B cell (primary cell): Measurements from ENCODE around the gene E2F2. TPM values are rescaled to one million over a fixed set of nuclear protein-coding genes. Genes with fewer than 3 reads are reported as not detected.

Experiments
- ATAC-seq: fragments of 200-7000 bp; cut with Tn5 transposase; one replicate; pipeline ENCODE4 v1.10.0; 2021; ENCODE audit warnings: low read depth, mild to moderate bottlenecking, moderate number of reproducible peaks, moderate library complexity
- CTCF ChIA-PET: fragments of 350-600 bp; sonication (Branson Sonifier 250); formaldehyde crosslinking; loops from one replicate; lab custom pipeline; 2021; ENCODE audit warnings: antibody characterized with exemption, inconsistent platforms; lab: Charles Lee
- POLR2A ChIA-PET: fragments of 350-600 bp; sonication (Branson Sonifier 250); formaldehyde crosslinking; loops from one replicate; lab custom pipeline; 2021; ENCODE audit warnings: antibody characterized with exemption; lab: Charles Lee
- DNase-seq: peaks from one replicate; pipeline ENCODE4 v3.0.0; 2013
- H2AFZ ChIP-seq: 2 replicates; pipeline ENCODE4 v1.6.1; 2012; ENCODE audit warnings: mild to moderate bottlenecking, low read depth, low read length; ENCODE audit not compliant: insufficient read depth, poor library complexity, severe bottlenecking
- H3K27ac ChIP-seq, 2 donors: 1 replicate in 1 of 2; 2 replicates in 1 of 2; pipeline ENCODE4 v1.5.1; 2012 to 2013; ENCODE audit warnings: low read length in 2 of 2, mild to moderate bottlenecking in 2 of 2, moderate library complexity in 1 of 2
- H3K27me3 ChIP-seq, 4 experiments: fragments of 200-600 bp in 1 of 4; sonication (generic) in 1 of 4; replicated peaks in 1 of 4; 1 replicate in 2 of 4; 2 replicates in 2 of 4; pipeline versions ENCODE4 v1.6.1 to v1.7.0; 2013 to 2016; ENCODE audit warnings: low read length in 3 of 4, mild to moderate bottlenecking in 2 of 4, mixed read lengths in 1 of 4, moderate library complexity in 1 of 4; ENCODE audit not compliant: insufficient read depth in 4 of 4, control insufficient read depth in 3 of 4; ENCODE audit errors: control extremely low read depth in 1 of 4
- H3K36me3 ChIP-seq, 2 experiments: replicated peaks in 1 of 2; 1 replicate in 1 of 2; 2 replicates in 1 of 2; pipeline versions ENCODE4 v1.6.1 to v1.7.1; 2013; ENCODE audit warnings: low read length in 1 of 2; ENCODE audit not compliant: insufficient read depth in 2 of 2, control insufficient read depth in 1 of 2; ENCODE audit errors: control extremely low read depth in 1 of 2, extremely low read depth in 1 of 2
- H3K4me1 ChIP-seq, 2 donors: fragments of 200-600 bp in 1 of 2; sonication (generic) in 1 of 2; 1 replicate in 1 of 2; 2 replicates in 1 of 2; pipeline versions ENCODE4 v1.5.1 to v1.6.1; 2013 to 2017; ENCODE audit warnings: low read length in 2 of 2; ENCODE audit not compliant: control insufficient read depth in 2 of 2, insufficient read depth in 2 of 2
- H3K4me2 ChIP-seq: replicated peaks from 2 replicates; pipeline ENCODE3; 2012; ENCODE audit warnings: mild to moderate bottlenecking, low read depth, low read length; ENCODE audit not compliant: poor library complexity, severe bottlenecking
- H3K4me3 ChIP-seq, 5 experiments: fragments of 200-600 bp in 1 of 5; sonication (generic) in 1 of 5; 1 replicate in 3 of 5; 2 replicates in 2 of 5; pipeline versions ENCODE4 v1.5.1 to v1.7.0; 2011 to 2016; ENCODE audit warnings: low read length in 4 of 5, mild to moderate bottlenecking in 4 of 5, low read depth in 2 of 5, control low read depth in 1 of 5, moderate library complexity in 1 of 5; ENCODE audit not compliant: insufficient read depth in 1 of 5; ENCODE audit errors: control extremely low read depth in 1 of 5, extremely low read depth in 1 of 5
- H3K79me2 ChIP-seq: fragments of 200-600 bp; sonication (generic); one replicate; pipeline ENCODE4 v1.6.0; 2016; ENCODE audit warnings: low read length; ENCODE audit not compliant: control insufficient read depth, insufficient read depth
- H3K9ac ChIP-seq: fragments of 200-600 bp; sonication (generic); 2 replicates; pipeline ENCODE4 v1.6.1; 2017; ENCODE audit warnings: mild to moderate bottlenecking, low read length, moderate library complexity
- H3K9me3 ChIP-seq, 3 donors: one replicate each; pipeline versions ENCODE4 v1.6.1 to v1.7.1; 2013; ENCODE audit warnings: low read length in 2 of 3; ENCODE audit not compliant: control insufficient read depth in 2 of 3, insufficient read depth in 1 of 3; ENCODE audit errors: control extremely low read depth in 1 of 3
- H4K20me1 ChIP-seq: 2 replicates; pipeline ENCODE4 v1.6.0; 2012; ENCODE audit warnings: mild to moderate bottlenecking, low read length; ENCODE audit not compliant: insufficient read depth, control insufficient read depth, poor library complexity, severe bottlenecking
- H3K27ac Mint-ChIP-seq: one replicate; pipeline ENCODE4 v1.8.0; 2021; ENCODE audit warnings: mixed read lengths
- H3K27me3 Mint-ChIP-seq: one replicate; pipeline ENCODE4 v1.8.0; 2021; ENCODE audit warnings: mixed read lengths
- H3K4me1 Mint-ChIP-seq: one replicate; pipeline ENCODE4 v1.8.0; 2021; ENCODE audit warnings: mixed read lengths
- H3K4me3 Mint-ChIP-seq: one replicate; pipeline ENCODE4 v1.8.0; 2021; ENCODE audit warnings: mixed read lengths
- H3K9me3 Mint-ChIP-seq: one replicate; pipeline ENCODE4 v1.8.0; 2022; ENCODE audit warnings: mixed read lengths; ENCODE audit not compliant: insufficient read depth
- CTCF ChIP-seq: fragments of 200-600 bp; IDR thresholded peaks from one replicate; pipeline ENCODE4 v1.8.0; 2022; ENCODE audit warnings: antibody characterized with exemption, mild to moderate bottlenecking
- EZH2 ChIP-seq: IDR thresholded peaks from 2 replicates; pipeline ENCODE4 v1.6.1; 2012; ENCODE audit warnings: borderline replicate concordance, low read depth, mild to moderate bottlenecking, moderate library complexity, low read length; ENCODE audit not compliant: insufficient read depth, poor library complexity, severe bottlenecking
- WGBS: methylation state at CpG from one replicate; pipeline ENCODE4 v1.1.5; 2013; ENCODE audit warnings: missing lambda C conversion rate; ENCODE audit not compliant: insufficient coverage; 5-methylcytosine and 5-hydroxymethylcytosine counted together
- intact Hi-C: fragments of 100-400 bp; cut with micrococcal nuclease; formaldehyde crosslinking; loops from one replicate; pipeline ENCODE4 v1.10.0; 2022
- polyA plus RNA-seq: library from polyadenylated mRNA; depleted of rRNA; stranded (reverse); fragments of >200 nt; gene quantifications from 2 replicates; pipeline ENCODE4 v1.2.3, GENCODE V29; 2012
- total RNA-seq, 2 donors: library from RNA; stranded (reverse); fragments of 120-200 nt in 1 of 2; gene quantifications; 1 replicate in 1 of 2; 2 replicates in 1 of 2; pipeline versions ENCODE4 v1.2.3 to v1.2.4, GENCODE V29; 2013 to 2022

The E2F2 gene
- total and polyA plus RNA-seq, 2 donors (not counting 1 experiment from before 2014, with no cell fraction given) = 2.4 to 3.2 TPM

GRCh38 chr1:23562137-23562876, 31.3 kb upstream of the E2F2 start:
- H3K9me3 Mint-ChIP-seq = no peaks in the 10 kb centered on the region
- WGBS = 13% methylated on average over 11 of the region's 19 CpGs
- H3K27ac Mint-ChIP-seq = peak overlapping the region; percentile 90
- H3K9me3 ChIP-seq = no peaks in the 10 kb centered on the region
- H3K27ac ChIP-seq = peak overlapping the region; percentile 31 to 91
- H3K9ac ChIP-seq = peak overlapping the region; percentile 51
- peak overlapping the region; percentile 98 for H3K4me2 ChIP-seq
- POLR2A ChIA-PET = interaction anchor here (0.5 to 9.5 kb wide), 7 partner anchors 13 to 68 kb away, joined by 4 to 164 read pairs (median 5); no protein-coding TSS in a partner anchor
- intact Hi-C loops = loop anchor here (1.0 kb wide), 1 partner anchor 12 kb away; no protein-coding TSS in a partner anchor
- no peak for TF ChIP-seq CTCF
- TF ChIP-seq EZH2 = no peak
- H3K27me3 Mint-ChIP-seq = no peaks in the 10 kb centered on the region
- H3K79me2 ChIP-seq = peaks cover 20% of the 10 kb centered on the region
- H3K4me1 Mint-ChIP-seq = peaks cover 60% of the 10 kb centered on the region
- H3K27me3 ChIP-seq = no peaks in the 10 kb centered on the region
- peak overlapping the region; percentile 61 for H2AFZ ChIP-seq
- ATAC-seq (peak; percentile 6), DNase-seq (peak; percentile 70)
- H3K4me3 Mint-ChIP-seq = peak overlapping the region; percentile 78
- H3K36me3 ChIP-seq = peaks cover 0 to 14% of the 10 kb centered on the region in 2 experiments
- CTCF ChIA-PET = interaction anchor here (2.8 to 41.7 kb wide), 4 partner anchors 11 to 72 kb away, joined by 8 to 1420 read pairs (median 126); no protein-coding TSS in a partner anchor
- peak overlapping the region in 4 of 5 experiments; percentile 8 to 40 (median 22) for H3K4me3 ChIP-seq
- peaks cover 54 to 64% of the 10 kb centered on the region in 2 donors for H3K4me1 ChIP-seq
- peaks cover 20% of the 10 kb centered on the region for H4K20me1 ChIP-seq

- no CpG with 5 or more reads among the region's 2 CpGs for WGBS
- DNase-seq = no peak
- H3K4me2 ChIP-seq = peak overlapping the region; percentile 98
Measured at GRCh38 chr1:23561813-23562100, 30.7 kb upstream of the E2F2 start.

More at GRCh38 chr1:23561813-23562100, 30.7 kb upstream of the E2F2 start:
- H3K27ac Mint-ChIP-seq = peak overlapping the region; percentile 94
- no peak for TF ChIP-seq CTCF
- TF ChIP-seq EZH2 = no peak
- peaks cover 0 to 19% of the 10 kb centered on the region in 2 experiments for H3K36me3 ChIP-seq
- H3K79me2 ChIP-seq = peaks cover 23% of the 10 kb centered on the region
- peak overlapping the region; percentile 93 for H3K4me3 Mint-ChIP-seq
- intact Hi-C loops = loop anchor here (1.0 kb wide), 1 partner anchor 13 kb away; no protein-coding TSS in a partner anchor
- peak overlapping the region in 1 of 5 experiments; percentile 35 for H3K4me3 ChIP-seq
- ATAC-seq = no peak
- ChIA-PET CTCF (interaction anchor here (2.8 to 41.7 kb wide), 4 partner anchors 12 to 72 kb away, joined by 8 to 1420 read pairs (median 126); no protein-coding TSS in a partner anchor), POLR2A (interaction anchor here (0.5 to 9.5 kb wide), 7 partner anchors 14 to 68 kb away, joined by 4 to 164 read pairs (median 5); no protein-coding TSS in a partner anchor)
- no peaks in the 10 kb centered on the region for H3K9me3 Mint-ChIP-seq
- H3K27ac ChIP-seq = peak overlapping the region; percentile 31 to 91
- peaks cover 60% of the 10 kb centered on the region for H3K4me1 Mint-ChIP-seq
- H3K4me1 ChIP-seq = peaks cover 54 to 64% of the 10 kb centered on the region in 2 donors
- no peaks in the 10 kb centered on the region for H3K27me3 ChIP-seq
- H3K9me3 ChIP-seq = no peaks in the 10 kb centered on the region
- no peaks in the 10 kb centered on the region for H3K27me3 Mint-ChIP-seq
- peak overlapping the region; percentile 61 for H2AFZ ChIP-seq
- peak overlapping the region; percentile 51 for H3K9ac ChIP-seq
- H4K20me1 ChIP-seq = peaks cover 23% of the 10 kb centered on the region
